Measurements from ENCODE around the gene RTKN. TPM values are rescaled to one million over a fixed set of nuclear protein-coding genes. Genes with fewer than 3 reads are reported as not detected.

RTKN gene
- total and polyA plus RNA-seq, 9 of the 15 experiments (the other 6 are each of a cell fraction or from before 2014, with no cell fraction given) = 0.14 to 6.9 (median 3.6) TPM

GRCh38 chr2:74481961-74482800 is 40.4 kb upstream of the RTKN start (continued):
- TF ChIP-seq IRF1 (CRISPR knock-in tag; IDR thresholded peaks at IDR 0.05; ENCODE audit: borderline replicate concordance) (no peak), ZKSCAN8 (CRISPR knock-in tag; IDR thresholded peaks at IDR 0.05) (no peak), KLF10 (CRISPR knock-in tag; IDR thresholded peaks at IDR 0.05) (no peak), ZBTB43 (CRISPR knock-in tag; IDR thresholded peaks at IDR 0.05) (no peak), TRIM25 (IDR thresholded peaks at IDR 0.05; ENCODE audit: borderline replicate concordance) (no peak), E2F5 (CRISPR knock-in tag; IDR thresholded peaks at IDR 0.05) (0 out of 2 replicates have a peak, but pooled peaks have one; percentile 12), TCF7L2 (IDR thresholded peaks at IDR 0.05; ENCODE audit: low read depth, low read length) (no peak), NBN (IDR thresholded peaks at IDR 0.05; ENCODE audit: low read depth) (no peak), TAF9B (IDR thresholded peaks at IDR 0.05; ENCODE audit: partially characterized antibody) (no peak), TFAP4 (CRISPR knock-in tag; IDR thresholded peaks at IDR 0.05; ENCODE audit: borderline replicate concordance) (peak; percentile 54; the same call in 1 of the 2 replicates), RREB1 (CRISPR knock-in tag; IDR thresholded peaks at IDR 0.05) (no peak), POLR2AphosphoS2 (IDR thresholded peaks at IDR 0.05; ENCODE audit: low read length) (no peak), MAFG (tag; conservative IDR thresholded peaks at IDR 0.05) (no peak), ZNF695 (CRISPR knock-in tag; IDR thresholded peaks at IDR 0.05) (no peak), NR1H2 (CRISPR knock-in tag; IDR thresholded peaks at IDR 0.05) (0 out of 2 replicates have a peak, but pooled peaks have one; percentile 24)

Data from K562 (cell line).